SK-N-SH (cell line): ENCODE results near the gene SPRED2. TPM values are rescaled to one million over a fixed set of nuclear protein-coding genes. Genes with fewer than 3 reads are reported as not detected.

Source experiments
- CTCF ChIA-PET: fragments of 300-600, 350-600 bp; formaldehyde crosslinking; extraction: SDS; loops from one replicate; lab custom pipeline; 2021; lab: Yijun Ruan, JAX
- POLR2A ChIA-PET: fragments of 350-600 bp; sonication (Branson Sonifier 250); formaldehyde crosslinking; extraction: SDS; loops from one replicate; lab custom pipeline; 2020; ENCODE audit warnings: antibody characterized with exemption, inconsistent platforms; lab: Yijun Ruan, JAX
- DNase-seq: peaks from one replicate; pipeline ENCODE4 v3.0.0; 2012
- H2AFZ ChIP-seq: fragments of 200-600 bp; sonication (generic); 2 replicates; pipeline ENCODE4 v1.8.1; 2016; ENCODE audit warnings: antibody characterized with exemption, mild to moderate bottlenecking, low read depth
- H3F3A ChIP-seq: fragments of 200-600 bp; sonication (generic); replicated peaks from 2 replicates; pipeline ENCODE3; 2016; ENCODE audit warnings: antibody characterized with exemption, mild to moderate bottlenecking; ENCODE audit not compliant: insufficient read depth
- H3K27ac ChIP-seq, 2 experiments: fragments of 200-500 bp in 1 of 2; fragments of 200-600 bp in 1 of 2; sonication (Bioruptor generic) in 1 of 2; sonication (generic), shearing (Covaris generic) in 1 of 2; 2 replicates each; pipeline versions ENCODE4 v1.5.1 to v1.6.1; 2014 to 2016; ENCODE audit warnings: low read depth in 2 of 2, inconsistent platforms in 1 of 2, low read length in 1 of 2, mild to moderate bottlenecking in 1 of 2, mixed read lengths in 1 of 2
- H3K27me3 ChIP-seq: fragments of 200-600 bp; sonication (generic), shearing (Covaris generic); 2 replicates; pipeline ENCODE4 v1.6.1; 2016; ENCODE audit warnings: mixed run types; ENCODE audit not compliant: insufficient read depth
- H3K36me3 ChIP-seq, 2 experiments: fragments of 200-500 bp in 1 of 2; fragments of 200-600 bp in 1 of 2; sonication (Bioruptor generic) in 1 of 2; sonication (generic) in 1 of 2; replicated peaks in 1 of 2; 2 replicates each; pipeline versions ENCODE3 to v1.5.1; 2014 to 2016; ENCODE audit warnings: low read length in 1 of 2, mild to moderate bottlenecking in 1 of 2; ENCODE audit not compliant: insufficient read depth in 2 of 2, control insufficient read depth in 1 of 2
- H3K4me1 ChIP-seq, 2 experiments: fragments of 200-500 bp in 1 of 2; fragments of 200-600 bp in 1 of 2; sonication (Bioruptor generic) in 1 of 2; sonication (generic), shearing (Covaris generic) in 1 of 2; 2 replicates each; pipeline versions ENCODE4 v1.5.1 to v1.6.1; 2014 to 2016; ENCODE audit warnings: low read depth in 1 of 2, low read length in 1 of 2, mixed run types in 1 of 2; ENCODE audit not compliant: insufficient read depth in 2 of 2, control insufficient read depth in 1 of 2
- H3K4me2 ChIP-seq: fragments of 200-600 bp; sonication (generic), shearing (Covaris generic); 2 replicates; pipeline ENCODE4 v1.6.1; 2017; ENCODE audit warnings: mixed run types
- H3K4me3 ChIP-seq, 2 experiments: fragments of 200-500 bp in 1 of 2; fragments of 200-600 bp in 1 of 2; sonication (Bioruptor generic) in 1 of 2; sonication (generic), shearing (Covaris generic) in 1 of 2; 2 replicates each; pipeline versions ENCODE4 v1.5.1 to v1.8.1; 2014 to 2016; ENCODE audit warnings: low read depth in 2 of 2, inconsistent platforms in 1 of 2, low read length in 1 of 2, mild to moderate bottlenecking in 1 of 2, mixed read lengths in 1 of 2, moderate library complexity in 1 of 2
- H3K79me2 ChIP-seq: fragments of 200-600 bp; sonication (generic); 2 replicates; pipeline ENCODE4 v1.8.1; 2017; ENCODE audit warnings: mild to moderate bottlenecking; ENCODE audit not compliant: insufficient read depth
- H3K9ac ChIP-seq: fragments of 200-600 bp; sonication (generic); 2 replicates; pipeline ENCODE4 v1.6.1; 2017; ENCODE audit warnings: mixed run types
- H3K9me2 ChIP-seq: fragments of 200-600 bp; sonication (generic); 2 replicates; pipeline ENCODE4 v1.6.1; 2017; ENCODE audit warnings: mixed run types
- H3K9me3 ChIP-seq: fragments of 200-600 bp; sonication (generic); 2 replicates; pipeline ENCODE4 v1.6.1; 2017; ENCODE audit warnings: mixed run types, mild to moderate bottlenecking, moderate library complexity
- H4K20me1 ChIP-seq: fragments of 200-600 bp; sonication (generic); 2 replicates; pipeline ENCODE4 v1.6.1; 2017; ENCODE audit warnings: mild to moderate bottlenecking, mixed run types; ENCODE audit not compliant: insufficient read depth
- FOXJ3 ChIP-seq: sonication (generic); formaldehyde crosslinking; IDR thresholded peaks from 2 replicates; pipeline ENCODE4 v1.5.1; 2020; ENCODE audit warnings: mild to moderate bottlenecking, missing genetic modification reagents
- FOXM1 ChIP-seq: IDR thresholded peaks from 2 replicates; pipeline ENCODE4 v1.4.0; 2012; ENCODE audit warnings: low read depth, mild to moderate bottlenecking
- GATA2 ChIP-seq: sonication (generic); formaldehyde crosslinking; IDR thresholded peaks from 2 replicates; pipeline ENCODE4 v1.5.0; 2020; ENCODE audit warnings: mild to moderate bottlenecking, missing genetic modification reagents
- JUND ChIP-seq: IDR thresholded peaks from 2 replicates; pipeline ENCODE4 v1.4.0; 2012
- MEF2A ChIP-seq: IDR thresholded peaks from 2 replicates; pipeline ENCODE4 v1.4.0; 2012; ENCODE audit warnings: low read depth, borderline replicate concordance
- MXI1 ChIP-seq: IDR thresholded peaks from 2 replicates; pipeline ENCODE4 v1.6.1; 2012; ENCODE audit warnings: mild to moderate bottlenecking, low read depth, low read length, improper control_type of control experiment
- NFIC ChIP-seq: IDR thresholded peaks from 2 replicates; pipeline ENCODE4 v1.4.0; 2012; ENCODE audit warnings: borderline replicate concordance
- NRF1 ChIP-seq: IDR thresholded peaks from 2 replicates; pipeline ENCODE4 v1.6.1; 2012; ENCODE audit warnings: low read depth, mild to moderate bottlenecking, low read length
- RCOR1 ChIP-seq: fragments of 150-350 bp; IDR thresholded peaks from 2 replicates; pipeline ENCODE4 v1.6.1; 2017; ENCODE audit warnings: antibody characterized with exemption, low read length
- RXRA ChIP-seq: IDR thresholded peaks from 2 replicates; pipeline ENCODE4 v1.4.0; 2012; ENCODE audit warnings: low read depth, mild to moderate bottlenecking, borderline replicate concordance
- SIN3A ChIP-seq: IDR thresholded peaks from 2 replicates; pipeline ENCODE4 v1.6.1; 2012; ENCODE audit warnings: low read depth, mild to moderate bottlenecking, low read length, moderate library complexity, borderline replicate concordance
- SMC3 ChIP-seq: IDR thresholded peaks from 2 replicates; pipeline ENCODE4 v1.6.1; 2012; ENCODE audit warnings: low read depth, low read length, improper control_type of control experiment
- TCF12 ChIP-seq: IDR thresholded peaks from 2 replicates; pipeline ENCODE4 v1.4.0; 2012
- TEAD4 ChIP-seq: IDR thresholded peaks from 2 replicates; pipeline ENCODE4 v1.4.0; 2012; ENCODE audit warnings: mild to moderate bottlenecking, borderline replicate concordance; ENCODE audit not compliant: insufficient read depth
- ZBTB33 ChIP-seq: IDR thresholded peaks from 2 replicates; pipeline ENCODE4 v1.4.0; 2012; ENCODE audit warnings: low read depth, borderline replicate concordance
- WGBS: methylation state at CpG from one replicate; pipeline ENCODE4 v1.1.6; 2017; ENCODE audit warnings: low lambda C conversion rate; 5-methylcytosine and 5-hydroxymethylcytosine counted together
- polyA plus RNA-seq, 3 experiments: library from polyadenylated mRNA; depleted of rRNA; stranded (reverse); fragments of >200 nt; gene quantifications; 2 replicates each; pipeline ENCODE4 v1.2.3, GENCODE V29; 2012
- TF ChIP-seq, protein P1 (sequence below): IDR thresholded peaks from 2 replicates; pipeline ENCODE4 v1.6.1; 2012; ENCODE audit warnings: mild to moderate bottlenecking, low read depth, low read length, moderate library complexity
- TF ChIP-seq, protein P2 (sequence below): IDR thresholded peaks from 2 replicates; pipeline ENCODE4; 2012
- TF ChIP-seq, protein P3 (sequence below): IDR thresholded peaks from 2 replicates; pipeline ENCODE4 v1.4.0; 2012; ENCODE audit warnings: low read depth

SPRED2 gene
- polyA plus RNA-seq, 1 of the 3 experiments (the other 2 are of a cell fraction): 21.9 TPM

DNA sequence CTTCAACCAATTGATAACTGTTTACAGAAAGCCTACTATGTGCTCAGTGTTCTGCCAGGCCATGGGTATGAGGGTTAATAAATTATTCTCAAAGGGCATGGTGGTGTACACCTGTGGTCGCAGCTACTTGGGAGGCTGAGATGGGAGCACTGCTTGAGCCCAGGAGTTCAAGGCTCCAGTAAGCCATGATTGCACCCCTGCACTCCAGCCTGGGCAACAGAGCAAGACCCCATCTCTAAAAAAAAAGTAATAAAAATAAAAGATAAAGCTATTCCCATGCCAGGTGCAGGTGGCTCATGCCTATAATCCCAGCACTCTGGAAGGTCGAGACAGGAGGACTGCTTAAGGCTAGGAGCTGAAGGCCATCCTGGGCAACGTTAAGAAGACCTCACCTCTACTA is 8.0 kb downstream of the SPRED2 start:
- peaks cover 0 to 7% of the 10 kb centered on the region in 2 experiments for H3K36me3 ChIP-seq
- no peaks in the 10 kb centered on the region for H3K9me3 ChIP-seq
- DNase-seq: no peak
- no peak overlapping the region for H3K9ac ChIP-seq
- H3K9me2 ChIP-seq: no peaks in the 10 kb centered on the region
- no peaks in the 10 kb centered on the region for H3K27me3 ChIP-seq
- 73% methylated on average over 3 of the region's 3 CpGs for WGBS
- H3F3A ChIP-seq: peaks cover 7% of the 10 kb centered on the region
- H3K4me1 ChIP-seq: peaks cover 5 to 16% of the 10 kb centered on the region in 2 experiments; a peak in 3 of 4 replicates
- ChIA-PET POLR2A (no interaction called here), CTCF (no interaction called here)
- H4K20me1 ChIP-seq: peaks cover 100% of the 10 kb centered on the region
- H3K79me2 ChIP-seq: peaks cover 100% of the 10 kb centered on the region
- H3K4me2 ChIP-seq: no peak overlapping the region
- no peak overlapping the region for H3K4me3 ChIP-seq
- no peak overlapping the region for H3K27ac ChIP-seq
- TF ChIP-seq FOXM1: no peak
- TF ChIP-seq, protein P1, sequence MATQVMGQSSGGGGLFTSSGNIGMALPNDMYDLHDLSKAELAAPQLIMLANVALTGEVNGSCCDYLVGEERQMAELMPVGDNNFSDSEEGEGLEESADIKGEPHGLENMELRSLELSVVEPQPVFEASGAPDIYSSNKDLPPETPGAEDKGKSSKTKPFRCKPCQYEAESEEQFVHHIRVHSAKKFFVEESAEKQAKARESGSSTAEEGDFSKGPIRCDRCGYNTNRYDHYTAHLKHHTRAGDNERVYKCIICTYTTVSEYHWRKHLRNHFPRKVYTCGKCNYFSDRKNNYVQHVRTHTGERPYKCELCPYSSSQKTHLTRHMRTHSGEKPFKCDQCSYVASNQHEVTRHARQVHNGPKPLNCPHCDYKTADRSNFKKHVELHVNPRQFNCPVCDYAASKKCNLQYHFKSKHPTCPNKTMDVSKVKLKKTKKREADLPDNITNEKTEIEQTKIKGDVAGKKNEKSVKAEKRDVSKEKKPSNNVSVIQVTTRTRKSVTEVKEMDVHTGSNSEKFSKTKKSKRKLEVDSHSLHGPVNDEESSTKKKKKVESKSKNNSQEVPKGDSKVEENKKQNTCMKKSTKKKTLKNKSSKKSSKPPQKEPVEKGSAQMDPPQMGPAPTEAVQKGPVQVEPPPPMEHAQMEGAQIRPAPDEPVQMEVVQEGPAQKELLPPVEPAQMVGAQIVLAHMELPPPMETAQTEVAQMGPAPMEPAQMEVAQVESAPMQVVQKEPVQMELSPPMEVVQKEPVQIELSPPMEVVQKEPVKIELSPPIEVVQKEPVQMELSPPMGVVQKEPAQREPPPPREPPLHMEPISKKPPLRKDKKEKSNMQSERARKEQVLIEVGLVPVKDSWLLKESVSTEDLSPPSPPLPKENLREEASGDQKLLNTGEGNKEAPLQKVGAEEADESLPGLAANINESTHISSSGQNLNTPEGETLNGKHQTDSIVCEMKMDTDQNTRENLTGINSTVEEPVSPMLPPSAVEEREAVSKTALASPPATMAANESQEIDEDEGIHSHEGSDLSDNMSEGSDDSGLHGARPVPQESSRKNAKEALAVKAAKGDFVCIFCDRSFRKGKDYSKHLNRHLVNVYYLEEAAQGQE: no peak
- TF ChIP-seq JUND: no peak
- no peak for TF ChIP-seq MXI1
- TF ChIP-seq GATA2 (CRISPR knock-in tag): no peak
- TF ChIP-seq, protein P2, sequence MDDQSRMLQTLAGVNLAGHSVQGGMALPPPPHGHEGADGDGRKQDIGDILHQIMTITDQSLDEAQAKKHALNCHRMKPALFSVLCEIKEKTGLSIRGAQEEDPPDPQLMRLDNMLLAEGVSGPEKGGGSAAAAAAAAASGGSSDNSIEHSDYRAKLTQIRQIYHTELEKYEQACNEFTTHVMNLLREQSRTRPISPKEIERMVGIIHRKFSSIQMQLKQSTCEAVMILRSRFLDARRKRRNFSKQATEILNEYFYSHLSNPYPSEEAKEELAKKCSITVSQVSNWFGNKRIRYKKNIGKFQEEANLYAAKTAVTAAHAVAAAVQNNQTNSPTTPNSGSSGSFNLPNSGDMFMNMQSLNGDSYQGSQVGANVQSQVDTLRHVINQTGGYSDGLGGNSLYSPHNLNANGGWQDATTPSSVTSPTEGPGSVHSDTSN: no peak
- no peak for TF ChIP-seq NFIC
- TF ChIP-seq FOXJ3 (CRISPR knock-in tag): no peak
- no peak for TF ChIP-seq RXRA
- TF ChIP-seq MEF2A: no peak
- TF ChIP-seq ZBTB33: no peak
- no peak for TF ChIP-seq SMC3
- TF ChIP-seq SIN3A: no peak
- TF ChIP-seq TEAD4: no peak
- TF ChIP-seq NRF1: no peak
- no peak for TF ChIP-seq TCF12
- TF ChIP-seq, protein P3, sequence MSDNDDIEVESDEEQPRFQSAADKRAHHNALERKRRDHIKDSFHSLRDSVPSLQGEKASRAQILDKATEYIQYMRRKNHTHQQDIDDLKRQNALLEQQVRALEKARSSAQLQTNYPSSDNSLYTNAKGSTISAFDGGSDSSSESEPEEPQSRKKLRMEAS: no peak
- TF ChIP-seq RCOR1: no peak
- H2AFZ ChIP-seq: no peak overlapping the region
